HG03097 (cell line): ENCODE data around the gene C6orf120.

Experiments used
- ATAC-seq: cut with Tn5 transposase; IDR thresholded peaks from one replicate; pipeline ENCODE4 v1.9.1; 2021; ENCODE audit not compliant: unreplicated experiment, low FRiP score

Gene C6orf120

GRCh38 chr6:169701954-169702839 lies at the start of gene C6orf120, which contains the start of gene WDR27:
Gene C6orf120 (plus strand): TSS chr6:169702126. CDS start chr6:169702460, 334 bp downstream.
Gene WDR27 (minus strand): TSS chr6:169702029. CDS start chr6:169689005, 13,024 bp downstream.
- ATAC-seq, result peak; percentile 96

GRCh38 chr6:169652896-169653295 lies 49.0 kb upstream of the C6orf120 start:
- no peak for ATAC-seq

- ATAC-seq, result no peak
These were observed 48.2 kb upstream of the C6orf120 start for GRCh38 chr6:169653691-169654090.

GRCh38 chr6:169654598-169655391 lies 47.1 kb upstream of the C6orf120 start:
- ATAC-seq, result peak; percentile 98

- no peak for ATAC-seq
These were observed 45.2 kb upstream of the C6orf120 start for GRCh38 chr6:169656546-169657283.

- ATAC-seq, result no peak
These were observed 44.7 kb upstream of the C6orf120 start for GRCh38 chr6:169657284-169657610.

- ATAC-seq, result no peak
These were observed 41.9 kb upstream of the C6orf120 start for GRCh38 chr6:169659820-169660610.

- no peak for ATAC-seq
These were observed 41.1 kb upstream of the C6orf120 start for GRCh38 chr6:169660751-169661390.

GRCh38 chr6:169661391-169661756 lies 40.6 kb upstream of the C6orf120 start:
- ATAC-seq, result no peak

GRCh38 chr6:169663468-169663867 lies 38.5 kb upstream of the C6orf120 start:
- no peak for ATAC-seq

GRCh38 chr6:169664227-169664626 lies 37.7 kb upstream of the C6orf120 start:
- ATAC-seq, result no peak

GRCh38 chr6:169665289-169665688 lies 36.6 kb upstream of the C6orf120 start:
- no peak for ATAC-seq

- ATAC-seq, result no peak
These were observed 35.5 kb upstream of the C6orf120 start for GRCh38 chr6:169666441-169666840.

- ATAC-seq, result no peak
These were observed 34.2 kb upstream of the C6orf120 start for GRCh38 chr6:169667716-169668115.

- ATAC-seq, result no peak
These were observed 33.6 kb upstream of the C6orf120 start for GRCh38 chr6:169668203-169668847.

- no peak for ATAC-seq
These were observed 32.8 kb upstream of the C6orf120 start for GRCh38 chr6:169669147-169669546.

- no peak for ATAC-seq
These were observed 32.0 kb upstream of the C6orf120 start for GRCh38 chr6:169669889-169670288.

- ATAC-seq, result no peak
These were observed 30.4 kb upstream of the C6orf120 start for GRCh38 chr6:169671563-169671962.

GRCh38 chr6:169675011-169675410 lies 26.9 kb upstream of the C6orf120 start:
- ATAC-seq, result no peak
